ENCODE measurements around the gene PDGFRA.

Gene PDGFRA

GRCh38 chr4:54254116-54254914 lies 25.2 kb downstream of the PDGFRA start:
- no peak for DNase-seq (ENCODE audit: low spot score)
- in situ Hi-C loops (cut with MboI; ENCODE audit: low sequenced_read_pairs, unreplicated experiment), result no loop called here
- TF ChIP-seq CTCF (IDR thresholded peaks at IDR 0.05; ENCODE audit: borderline replicate concordance, control extremely low read depth, extremely low read depth, insufficient read depth, missing control alignments), result no peak

GRCh38 chr4:54254915-54255246 lies 25.8 kb downstream of the PDGFRA start:
- no peak for DNase-seq (ENCODE audit: low spot score)
- in situ Hi-C loops (cut with MboI; ENCODE audit: low sequenced_read_pairs, unreplicated experiment), result no loop called here
- TF ChIP-seq CTCF (IDR thresholded peaks at IDR 0.05; ENCODE audit: borderline replicate concordance, control extremely low read depth, extremely low read depth, insufficient read depth, missing control alignments), result no peak

GRCh38 chr4:54255881-54256280 lies 26.8 kb downstream of the PDGFRA start:
- in situ Hi-C loops (cut with MboI; ENCODE audit: low sequenced_read_pairs, unreplicated experiment), result no loop called here
- TF ChIP-seq CTCF (IDR thresholded peaks at IDR 0.05; ENCODE audit: borderline replicate concordance, control extremely low read depth, extremely low read depth, insufficient read depth, missing control alignments), result no peak

GRCh38 chr4:54256491-54257486 lies 27.7 kb downstream of the PDGFRA start:
- in situ Hi-C loops (cut with MboI; ENCODE audit: low sequenced_read_pairs, unreplicated experiment), result no loop called here
- no peak for TF ChIP-seq CTCF (IDR thresholded peaks at IDR 0.05; ENCODE audit: borderline replicate concordance, control extremely low read depth, extremely low read depth, insufficient read depth, missing control alignments)
- no peak for DNase-seq (ENCODE audit: low spot score)

More at GRCh38 chr4:54255881-54256280, 26.8 kb downstream of the PDGFRA start:
- no peak for DNase-seq (ENCODE audit: low spot score)

GRCh38 chr4:54265366-54265765 lies 36.3 kb downstream of the PDGFRA start:
- in situ Hi-C loops (cut with MboI; ENCODE audit: low sequenced_read_pairs, unreplicated experiment), result no loop called here
- TF ChIP-seq CTCF (IDR thresholded peaks at IDR 0.05; ENCODE audit: borderline replicate concordance, control extremely low read depth, extremely low read depth, insufficient read depth, missing control alignments), result no peak
- DNase-seq (ENCODE audit: low spot score), result no peak

- no peak for DNase-seq (ENCODE audit: low spot score)
- TF ChIP-seq CTCF (IDR thresholded peaks at IDR 0.05; ENCODE audit: borderline replicate concordance, control extremely low read depth, extremely low read depth, insufficient read depth, missing control alignments), result no peak
- in situ Hi-C loops (cut with MboI; ENCODE audit: low sequenced_read_pairs, unreplicated experiment), result no loop called here
Observed at GRCh38 chr4:54268151-54268550, 39.1 kb downstream of the PDGFRA start.
